ENCODE results near the gene CACNA1C. TPM values are rescaled to one million over a fixed set of nuclear protein-coding genes. Genes with fewer than 3 reads are reported as not detected.

CACNA1C gene
- total and polyA plus RNA-seq, 5 donors, result 34.6 to 163 (median 123) TPM

DNA sequence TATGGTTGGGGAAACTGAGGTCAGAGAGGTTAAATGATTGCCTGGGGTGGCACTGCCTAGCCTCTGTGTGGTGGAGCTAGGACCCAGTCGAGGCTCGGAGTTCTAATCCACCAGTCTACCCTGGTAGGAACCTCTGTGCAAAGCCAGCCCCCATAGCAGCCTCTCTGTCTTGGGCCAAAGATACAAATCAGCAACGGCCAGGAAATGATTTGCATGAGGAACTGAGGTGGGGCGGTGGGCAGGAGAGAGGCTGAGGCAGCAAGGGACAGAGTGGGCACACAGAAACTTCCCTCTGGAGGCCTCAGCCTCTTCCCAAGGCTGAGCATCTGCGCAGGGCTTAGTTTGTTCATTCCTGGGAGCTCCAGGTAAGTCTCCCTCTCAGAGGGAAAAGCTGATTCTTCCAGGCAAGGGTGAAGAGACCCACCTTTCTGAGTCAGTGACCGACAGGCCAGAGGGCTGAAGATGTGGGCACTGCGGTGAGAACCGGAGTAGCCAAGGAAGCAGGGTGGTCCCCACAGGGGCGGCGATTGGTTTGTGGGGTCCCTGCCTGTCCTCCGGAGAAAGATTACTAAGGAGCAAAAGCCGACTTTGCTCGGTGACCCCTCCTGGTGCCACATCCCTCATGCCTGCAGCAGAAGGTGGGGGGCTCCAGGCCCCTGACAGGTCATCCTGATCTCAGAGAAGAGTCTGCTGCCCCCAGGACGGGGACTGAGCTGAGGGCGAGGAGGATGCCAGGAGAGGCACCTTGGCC is 134.6 kb downstream of the CACNA1C start:
- H3K27ac ChIP-seq (ENCODE audit: low read length), result no peak overlapping the region
- no peak for DNase-seq
- H3K9me3 ChIP-seq (ENCODE audit: control insufficient read depth, low read length), result no peaks in the 10 kb centered on the region
- WGBS, result 84% methylated on average over 15 of the region's 15 CpGs
- H3K4me3 ChIP-seq (ENCODE audit: low read length), result no peak overlapping the region
- H3K27me3 ChIP-seq (ENCODE audit: control insufficient read depth, insufficient read depth), result no peaks in the 10 kb centered on the region
- ATAC-seq, result no peak
- H3K4me1 ChIP-seq (ENCODE audit: control insufficient read depth, insufficient read depth, low read length), result peaks cover 4% of the 10 kb centered on the region
- intact Hi-C loops (cut with DNase I), result no loop called here

DNA sequence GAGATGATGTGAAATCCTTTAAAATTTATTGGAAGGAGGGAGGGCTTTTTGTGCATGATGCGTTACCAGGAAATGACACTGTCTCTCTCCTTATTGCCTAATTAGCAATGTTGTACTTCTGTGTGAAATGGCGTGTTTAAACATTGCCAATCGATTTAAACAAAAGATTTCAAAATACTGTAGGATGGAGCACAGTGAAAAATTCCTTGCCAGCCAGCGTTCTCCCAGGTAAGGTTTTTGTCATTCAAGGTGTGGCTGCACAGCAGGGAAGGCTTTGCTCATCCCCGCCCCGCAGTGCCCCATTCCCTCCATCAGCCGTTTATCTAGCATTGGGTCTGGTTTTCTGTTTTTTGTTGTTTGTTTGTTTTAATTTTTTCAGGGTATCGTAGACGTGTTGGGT is 137.3 kb downstream of the CACNA1C start:
- no peaks in the 10 kb centered on the region for H3K27me3 ChIP-seq (ENCODE audit: control insufficient read depth, insufficient read depth)
- H3K4me1 ChIP-seq (ENCODE audit: control insufficient read depth, insufficient read depth, low read length), result peaks cover 7% of the 10 kb centered on the region
- WGBS, result 88% methylated on average over 9 of the region's 9 CpGs
- H3K4me3 ChIP-seq (ENCODE audit: low read length), result no peak overlapping the region
- no peak overlapping the region for H3K27ac ChIP-seq (ENCODE audit: low read length)
- H3K9me3 ChIP-seq (ENCODE audit: control insufficient read depth, low read length), result no peaks in the 10 kb centered on the region
- intact Hi-C loops (cut with DNase I), result no loop called here
- ATAC-seq (no peak), DNase-seq (no peak)

DNA sequence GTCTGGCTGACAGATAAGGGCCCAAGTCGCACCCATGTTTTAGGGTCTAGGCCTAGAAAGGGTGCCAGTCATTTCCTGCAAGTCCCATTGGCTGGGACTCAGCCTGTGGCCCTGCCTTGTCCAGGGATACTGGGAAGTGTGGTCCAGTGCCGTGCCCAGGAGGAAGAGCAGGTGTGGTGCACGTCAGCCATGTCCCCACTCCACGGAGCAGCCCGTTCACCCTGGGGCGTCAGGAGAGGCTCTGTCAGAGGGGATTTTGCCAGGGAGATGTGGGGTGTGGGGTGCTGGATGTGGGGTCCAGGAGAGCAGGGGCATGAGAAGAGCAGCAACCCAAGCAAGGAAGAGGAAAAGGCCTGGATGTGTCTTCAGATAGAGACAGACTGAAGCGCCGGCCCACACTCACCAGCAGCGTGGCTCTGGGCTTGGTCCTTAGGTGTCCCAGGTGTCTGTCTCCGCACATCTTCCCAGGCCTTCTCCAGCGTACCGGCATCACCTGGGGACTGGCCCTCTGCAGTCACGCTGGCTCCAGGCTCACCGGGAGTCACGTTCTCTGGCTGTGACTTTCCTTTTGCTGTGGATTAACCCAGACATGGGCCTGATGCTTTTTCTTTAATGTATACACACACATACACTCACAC is 138.2 kb downstream of the CACNA1C start:
- H3K4me1 ChIP-seq (ENCODE audit: control insufficient read depth, insufficient read depth, low read length), result peaks cover 7% of the 10 kb centered on the region
- H3K9me3 ChIP-seq (ENCODE audit: control insufficient read depth, low read length), result no peaks in the 10 kb centered on the region
- no peak for DNase-seq
- intact Hi-C loops (cut with DNase I), result no loop called here
- no peak overlapping the region for H3K27ac ChIP-seq (ENCODE audit: low read length)
- no peaks in the 10 kb centered on the region for H3K27me3 ChIP-seq (ENCODE audit: control insufficient read depth, insufficient read depth)
- no peak overlapping the region for H3K4me3 ChIP-seq (ENCODE audit: low read length)
- ATAC-seq, result no peak
- WGBS, result 82% methylated on average over 15 of the region's 15 CpGs

GRCh38 chr12:2191534-2192153 is 138.9 kb downstream of the CACNA1C start:
- ATAC-seq, result no peak
- Histone ChIP-seq H3K9me3 (ENCODE audit: control insufficient read depth, low read length) (no peaks in the 10 kb centered on the region), H3K27ac (ENCODE audit: low read length) (no peak overlapping the region), H3K27me3 (ENCODE audit: control insufficient read depth, insufficient read depth) (no peaks in the 10 kb centered on the region), H3K4me3 (ENCODE audit: low read length) (no peak overlapping the region), H3K4me1 (ENCODE audit: control insufficient read depth, insufficient read depth, low read length) (peaks cover 7% of the 10 kb centered on the region)
- WGBS, result 78% methylated on average over 19 of the region's 19 CpGs
- no peak for DNase-seq
- intact Hi-C loops (cut with DNase I), result no loop called here

DNA sequence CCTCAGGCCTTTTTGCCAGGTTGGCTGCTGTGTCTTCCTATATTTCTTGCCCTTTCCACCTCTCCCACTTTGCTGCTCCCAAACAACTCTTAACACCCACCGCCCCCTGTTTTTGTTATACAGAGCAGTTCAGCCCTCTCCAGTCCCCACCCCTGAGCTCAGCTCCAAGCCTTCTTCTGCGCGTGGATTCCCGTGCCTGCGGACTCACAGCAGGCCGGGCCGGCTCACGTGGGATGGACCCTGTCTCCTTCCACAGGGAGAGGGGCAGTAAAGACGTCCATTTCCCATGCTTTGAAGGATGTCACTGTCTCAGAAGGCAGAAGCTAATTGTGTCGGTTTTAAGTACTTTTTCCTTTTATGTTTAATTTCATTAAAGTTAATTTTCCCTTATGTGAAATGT is 139.4 kb downstream of the CACNA1C start:
- H3K27ac ChIP-seq (ENCODE audit: low read length), result no peak overlapping the region
- intact Hi-C loops (cut with DNase I), result no loop called here
- no peaks in the 10 kb centered on the region for H3K9me3 ChIP-seq (ENCODE audit: control insufficient read depth, low read length)
- DNase-seq, result no peak
- no peak for ATAC-seq
- peaks cover 7% of the 10 kb centered on the region for H3K4me1 ChIP-seq (ENCODE audit: control insufficient read depth, insufficient read depth, low read length)
- WGBS, result 88% methylated on average over 10 of the region's 10 CpGs
- H3K27me3 ChIP-seq (ENCODE audit: control insufficient read depth, insufficient read depth), result no peaks in the 10 kb centered on the region
- no peak overlapping the region for H3K4me3 ChIP-seq (ENCODE audit: low read length)

GRCh38 chr12:2194060-2194459 is 141.3 kb downstream of the CACNA1C start:
- Histone ChIP-seq H3K9me3 (ENCODE audit: control insufficient read depth, low read length) (no peaks in the 10 kb centered on the region), H3K4me1 (ENCODE audit: control insufficient read depth, insufficient read depth, low read length) (peaks cover 7% of the 10 kb centered on the region), H3K27me3 (ENCODE audit: control insufficient read depth, insufficient read depth) (no peaks in the 10 kb centered on the region), H3K27ac (ENCODE audit: low read length) (peak overlapping the region; percentile 22), H3K4me3 (ENCODE audit: low read length) (no peak overlapping the region)
- intact Hi-C loops (cut with DNase I), result no loop called here
- 38% methylated on average over 4 of the region's 4 CpGs for WGBS
- ATAC-seq, result peak in 1 of 2 donors; percentile 5
- DNase-seq, result no peak

DNA sequence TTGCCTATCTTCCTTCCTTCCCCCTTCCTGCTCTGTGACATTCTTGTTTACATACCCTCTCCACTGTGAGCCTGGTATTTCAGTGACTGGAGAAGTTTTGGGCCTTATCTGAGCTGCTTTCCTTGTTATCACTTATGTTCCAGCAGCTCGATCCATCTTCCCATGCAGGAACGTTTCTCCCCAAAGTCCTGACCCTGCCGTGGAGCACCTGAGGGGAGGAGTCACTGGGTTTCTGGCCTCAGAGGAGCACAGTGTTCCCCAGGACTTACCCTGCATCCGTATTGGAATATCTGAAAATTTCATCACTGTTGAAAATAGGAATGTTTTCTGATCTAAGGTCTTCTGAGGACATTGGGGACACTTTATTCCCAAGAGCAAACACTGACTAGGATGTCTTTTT is 141.8 kb downstream of the CACNA1C start:
- ATAC-seq (peak in 1 of 2 donors; percentile 6), DNase-seq (no peak)
- Histone ChIP-seq H3K9me3 (ENCODE audit: control insufficient read depth, low read length) (no peaks in the 10 kb centered on the region), H3K4me1 (ENCODE audit: control insufficient read depth, insufficient read depth, low read length) (peaks cover 7% of the 10 kb centered on the region), H3K27ac (ENCODE audit: low read length) (no peak overlapping the region), H3K4me3 (ENCODE audit: low read length) (no peak overlapping the region), H3K27me3 (ENCODE audit: control insufficient read depth, insufficient read depth) (no peaks in the 10 kb centered on the region)
- intact Hi-C loops (cut with DNase I), result no loop called here
- 18% methylated on average over 4 of the region's 4 CpGs for WGBS

GRCh38 chr12:2195085-2195484 is 142.3 kb downstream of the CACNA1C start:
- Histone ChIP-seq H3K27ac (ENCODE audit: low read length) (no peak overlapping the region), H3K4me3 (ENCODE audit: low read length) (no peak overlapping the region), H3K9me3 (ENCODE audit: control insufficient read depth, low read length) (no peaks in the 10 kb centered on the region), H3K4me1 (ENCODE audit: control insufficient read depth, insufficient read depth, low read length) (peaks cover 7% of the 10 kb centered on the region), H3K27me3 (ENCODE audit: control insufficient read depth, insufficient read depth) (no peaks in the 10 kb centered on the region)
- DNase-seq (no peak), ATAC-seq (peak; percentile 27 to 30)
- WGBS, result 48% methylated on average over 5 of the region's 5 CpGs
- intact Hi-C loops (cut with DNase I), result no loop called here

- peaks cover 7% of the 10 kb centered on the region for H3K4me1 ChIP-seq (ENCODE audit: control insufficient read depth, insufficient read depth, low read length)
- ATAC-seq, result peak; percentile 24 to 54
- intact Hi-C loops (cut with DNase I), result no loop called here
Measured at GRCh38 chr12:2198005-2198501, 145.3 kb downstream of the CACNA1C start.

GRCh38 chr12:2198542-2198941 is 145.8 kb downstream of the CACNA1C start:
- no peak overlapping the region for H3K4me3 ChIP-seq (ENCODE audit: low read length)
- H3K27me3 ChIP-seq (ENCODE audit: control insufficient read depth, insufficient read depth), result no peaks in the 10 kb centered on the region
- ATAC-seq (no peak), DNase-seq (no peak)
- no peaks in the 10 kb centered on the region for H3K9me3 ChIP-seq (ENCODE audit: control insufficient read depth, low read length)
- peaks cover 7% of the 10 kb centered on the region for H3K4me1 ChIP-seq (ENCODE audit: control insufficient read depth, insufficient read depth, low read length)
- WGBS, result 79% methylated on average over 5 of the region's 5 CpGs
- intact Hi-C loops (cut with DNase I), result no loop called here
- no peak overlapping the region for H3K27ac ChIP-seq (ENCODE audit: low read length)

More at GRCh38 chr12:2198005-2198501, 145.3 kb downstream of the CACNA1C start:
- DNase-seq, result no peak
- H3K27me3 ChIP-seq (ENCODE audit: control insufficient read depth, insufficient read depth), result no peaks in the 10 kb centered on the region
- 36% methylated on average over 18 of the region's 18 CpGs for WGBS
- H3K27ac ChIP-seq (ENCODE audit: low read length), result no peak overlapping the region
- H3K4me3 ChIP-seq (ENCODE audit: low read length), result no peak overlapping the region
- H3K9me3 ChIP-seq (ENCODE audit: control insufficient read depth, low read length), result no peaks in the 10 kb centered on the region

GRCh38 chr12:2205996-2206395 is 153.2 kb downstream of the CACNA1C start:
- no peaks in the 10 kb centered on the region for H3K4me1 ChIP-seq (ENCODE audit: control insufficient read depth, insufficient read depth, low read length)
- no peak for ATAC-seq
- no peaks in the 10 kb centered on the region for H3K27me3 ChIP-seq (ENCODE audit: control insufficient read depth, insufficient read depth)
- no peak overlapping the region for H3K27ac ChIP-seq (ENCODE audit: low read length)
- no peaks in the 10 kb centered on the region for H3K9me3 ChIP-seq (ENCODE audit: control insufficient read depth, low read length)
- no peak overlapping the region for H3K4me3 ChIP-seq (ENCODE audit: low read length)
- intact Hi-C loops (cut with DNase I), result no loop called here
- 86% methylated on average over 7 of the region's 7 CpGs for WGBS
- DNase-seq, result no peak
